Panc1 (cell line): ENCODE results near the gene RUNX3. TPM values are rescaled to one million over a fixed set of nuclear protein-coding genes. Genes with fewer than 3 reads are reported as not detected.

Experiments used
- ATAC-seq: fragments of 200-7000 bp; cut with Tn5 transposase; 2 replicates; pipeline ENCODE4 v1.9.1; 2020; ENCODE audit warnings: mild to moderate bottlenecking, moderate library complexity
- BruUV-seq: library from RNA; stranded (reverse); fragments of 400-500 nt; replicated peaks from 2 replicates; lab custom pipeline; 2021; lab: Mats Ljungman, UMichigan
- CTCF ChIA-PET: fragments of 300-600 bp; sonication (Branson Sonifier 250); formaldehyde crosslinking; loops from one replicate; lab custom pipeline; 2022; ENCODE audit warnings: antibody characterized with exemption; lab: Charles Lee
- POLR2A ChIA-PET: fragments of 300-600 bp; sonication (Branson Sonifier 250); formaldehyde crosslinking; loops from one replicate; lab custom pipeline; 2022; ENCODE audit warnings: antibody characterized with exemption; lab: Charles Lee
- DNase-seq: peaks from one replicate; pipeline ENCODE4 v3.0.0-alpha.2; 2010; ENCODE audit warnings: low read depth, low spot score
- H3K27ac ChIP-seq: 2 replicates; pipeline ENCODE4 v1.5.1; 2011; ENCODE audit warnings: mild to moderate bottlenecking, low read length, inconsistent platforms
- H3K27me3 ChIP-seq: fragments of 200-500 bp; sonication (Bioruptor generic); 2 replicates; pipeline ENCODE4 v1.6.0; 2014; ENCODE audit warnings: low read length, inconsistent platforms; ENCODE audit not compliant: control insufficient read depth, insufficient read depth
- H3K36me3 ChIP-seq: fragments of 200-500 bp; sonication (Bioruptor generic); 2 replicates; pipeline ENCODE4 v1.5.1; 2014; ENCODE audit warnings: inconsistent platforms, mild to moderate bottlenecking, low read length, moderate library complexity; ENCODE audit not compliant: control insufficient read depth, insufficient read depth
- H3K4me1 ChIP-seq: 2 replicates; pipeline ENCODE4 v1.5.1; 2011; ENCODE audit warnings: inconsistent platforms, mild to moderate bottlenecking, low read length, moderate library complexity; ENCODE audit not compliant: control insufficient read depth, insufficient read depth
- H3K4me3 ChIP-seq, 2 experiments: 2 replicates each; pipeline ENCODE4 v1.5.1; 2011 to 2012; ENCODE audit warnings: low read depth in 2 of 2, low read length in 2 of 2, mild to moderate bottlenecking in 2 of 2, inconsistent platforms in 1 of 2, moderate library complexity in 1 of 2
- H3K9me3 ChIP-seq: fragments of 200-500 bp; sonication (Bioruptor generic); 2 replicates; pipeline ENCODE4 v1.5.1; 2014; ENCODE audit warnings: low read depth, mild to moderate bottlenecking, inconsistent platforms, low read length, moderate library complexity; ENCODE audit not compliant: control insufficient read depth, insufficient read depth
- CTCF ChIP-seq: fragments of 450-650 bp; IDR thresholded peaks from 2 replicates; pipeline ENCODE4 v1.5.1; 2017; ENCODE audit warnings: mild to moderate bottlenecking
- POLR2AphosphoS5 ChIP-seq: IDR thresholded peaks from 2 replicates; pipeline ENCODE4 v1.6.1; 2012; ENCODE audit warnings: mild to moderate bottlenecking, low read depth, low read length, moderate library complexity
- SIN3A ChIP-seq: IDR thresholded peaks from 2 replicates; pipeline ENCODE4 v1.6.1; 2012; ENCODE audit warnings: low read depth, mild to moderate bottlenecking, low read length, moderate library complexity, borderline replicate concordance; ENCODE audit not compliant: insufficient read depth
- TCF7L2 ChIP-seq: IDR thresholded peaks from 2 replicates; pipeline ENCODE4 v1.6.1; 2011; ENCODE audit warnings: mild to moderate bottlenecking, low read depth, low read length, inconsistent platforms
- in situ Hi-C: cut with HindIII; loops from 2 replicates; pipeline ENCODE4 v1.10.0; 2016; ENCODE audit warnings: low sequenced_read_pairs, low pct_unique_long_range_greater_than_20kb
- intact Hi-C: fragments of 100-400 bp; cut with micrococcal nuclease; formaldehyde crosslinking; loops from one replicate; pipeline ENCODE4 v1.10.0; 2022; ENCODE audit not compliant: unreplicated experiment
- total RNA-seq: library from RNA; stranded (reverse); gene quantifications from one replicate; pipeline ENCODE4 v1.2.1, GENCODE V29; 2021; ENCODE audit not compliant: unreplicated experiment
- TF ChIP-seq, protein P1 (sequence below), 2 experiments: IDR thresholded peaks; 2 replicates each; pipeline ENCODE4 v1.6.1; 2011 to 2012; ENCODE audit warnings: low read depth in 2 of 2, control low read depth in 1 of 2, low read length in 1 of 2, mild to moderate bottlenecking in 1 of 2, moderate library complexity in 1 of 2; ENCODE audit not compliant: insufficient read depth in 1 of 2

The RUNX3 gene
- total RNA-seq, 1 experiment from 2014 or later = 0.10 TPM

- intact Hi-C loops = no loop called here
- Histone ChIP-seq H3K36me3 (no peaks in the 10 kb centered on the region), H3K9me3 (no peaks in the 10 kb centered on the region), H3K4me3 (no peak overlapping the region), H3K27ac (no peak overlapping the region), H3K4me1 (no peaks in the 10 kb centered on the region; the same call in 1 of the 2 replicates), H3K27me3 (no peaks in the 10 kb centered on the region)
- ATAC-seq (no peak; the same call in 1 of the 2 replicates), DNase-seq (no peak)
- in situ Hi-C loops = no loop called here
- POLR2A ChIA-PET = no interaction called here
- CTCF ChIA-PET = no interaction called here
- TF ChIP-seq SIN3A (no peak), TCF7L2 (no peak), POLR2AphosphoS5 (no peak), CTCF (no peak)
- TF ChIP-seq, protein P1, sequence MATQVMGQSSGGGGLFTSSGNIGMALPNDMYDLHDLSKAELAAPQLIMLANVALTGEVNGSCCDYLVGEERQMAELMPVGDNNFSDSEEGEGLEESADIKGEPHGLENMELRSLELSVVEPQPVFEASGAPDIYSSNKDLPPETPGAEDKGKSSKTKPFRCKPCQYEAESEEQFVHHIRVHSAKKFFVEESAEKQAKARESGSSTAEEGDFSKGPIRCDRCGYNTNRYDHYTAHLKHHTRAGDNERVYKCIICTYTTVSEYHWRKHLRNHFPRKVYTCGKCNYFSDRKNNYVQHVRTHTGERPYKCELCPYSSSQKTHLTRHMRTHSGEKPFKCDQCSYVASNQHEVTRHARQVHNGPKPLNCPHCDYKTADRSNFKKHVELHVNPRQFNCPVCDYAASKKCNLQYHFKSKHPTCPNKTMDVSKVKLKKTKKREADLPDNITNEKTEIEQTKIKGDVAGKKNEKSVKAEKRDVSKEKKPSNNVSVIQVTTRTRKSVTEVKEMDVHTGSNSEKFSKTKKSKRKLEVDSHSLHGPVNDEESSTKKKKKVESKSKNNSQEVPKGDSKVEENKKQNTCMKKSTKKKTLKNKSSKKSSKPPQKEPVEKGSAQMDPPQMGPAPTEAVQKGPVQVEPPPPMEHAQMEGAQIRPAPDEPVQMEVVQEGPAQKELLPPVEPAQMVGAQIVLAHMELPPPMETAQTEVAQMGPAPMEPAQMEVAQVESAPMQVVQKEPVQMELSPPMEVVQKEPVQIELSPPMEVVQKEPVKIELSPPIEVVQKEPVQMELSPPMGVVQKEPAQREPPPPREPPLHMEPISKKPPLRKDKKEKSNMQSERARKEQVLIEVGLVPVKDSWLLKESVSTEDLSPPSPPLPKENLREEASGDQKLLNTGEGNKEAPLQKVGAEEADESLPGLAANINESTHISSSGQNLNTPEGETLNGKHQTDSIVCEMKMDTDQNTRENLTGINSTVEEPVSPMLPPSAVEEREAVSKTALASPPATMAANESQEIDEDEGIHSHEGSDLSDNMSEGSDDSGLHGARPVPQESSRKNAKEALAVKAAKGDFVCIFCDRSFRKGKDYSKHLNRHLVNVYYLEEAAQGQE (IDR thresholded peaks at IDR 0.05; ENCODE audit: insufficient read depth in 1 of 2, low read depth in 2 of 2, low read length in 1 of 2) = no peak
- no TSS peak for BruUV-seq
Measured at GRCh38 chr1:24857507-24858133, 72.5 kb downstream of the RUNX3 start.

DNA sequence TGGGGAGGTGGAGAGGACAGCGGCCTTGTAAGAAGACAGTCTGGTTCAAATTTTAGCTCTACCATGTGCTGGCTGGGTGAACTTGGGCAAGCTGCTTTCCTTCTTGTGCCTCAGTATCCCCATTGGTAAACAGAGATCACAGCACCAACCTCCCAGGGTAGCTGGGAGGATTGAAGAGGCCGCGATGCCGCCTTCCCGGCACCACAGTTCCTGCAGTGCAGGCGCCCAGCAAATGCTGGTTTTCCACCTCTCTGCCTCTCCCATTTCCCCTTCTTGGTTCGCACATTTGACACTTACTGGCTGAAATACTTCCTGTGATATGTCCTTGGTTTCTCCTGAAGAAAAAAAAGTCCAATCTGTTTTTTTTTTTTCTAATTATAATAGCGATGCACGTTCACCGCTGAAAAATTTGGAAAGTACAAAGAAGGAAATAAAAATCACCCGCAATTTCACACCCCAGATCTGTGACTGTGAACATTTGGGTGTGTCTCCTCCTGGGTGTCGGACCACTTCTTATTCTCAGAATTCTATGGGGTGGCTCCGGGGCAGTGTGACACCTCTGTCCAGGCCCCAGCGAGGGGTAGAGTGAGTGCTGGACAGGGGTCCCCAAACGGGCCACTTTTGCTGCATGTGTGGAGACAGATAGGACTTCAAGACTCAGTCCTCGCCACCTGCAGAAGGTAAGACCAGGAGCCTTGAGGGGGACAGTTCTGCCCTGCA, 73.1 kb downstream of the RUNX3 start:
- no TSS peak for BruUV-seq
- intact Hi-C loops = no loop called here

More for the DNA sequence above, 73.1 kb downstream of the RUNX3 start:
- in situ Hi-C loops = no loop called here
- ATAC-seq = no peak
- H3K36me3 ChIP-seq = no peaks in the 10 kb centered on the region
- no peaks in the 10 kb centered on the region for H3K27me3 ChIP-seq
- POLR2A ChIA-PET = no interaction called here
- CTCF ChIA-PET = no interaction called here
- TF ChIP-seq TCF7L2 (no peak), CTCF (no peak), POLR2AphosphoS5 (no peak), SIN3A (no peak)
- TF ChIP-seq, protein P1 (IDR thresholded peaks at IDR 0.05; ENCODE audit: insufficient read depth in 1 of 2, low read depth in 2 of 2, low read length in 1 of 2) = no peak
- no peak overlapping the region for H3K27ac ChIP-seq
- H3K9me3 ChIP-seq = no peaks in the 10 kb centered on the region
- H3K4me3 ChIP-seq = no peak overlapping the region
- no peak for DNase-seq
- H3K4me1 ChIP-seq = no peaks in the 10 kb centered on the region
